ENCODE data around the gene BTNL8. TPM values are rescaled to one million over a fixed set of nuclear protein-coding genes. Genes with fewer than 3 reads are reported as not detected.

The BTNL8 gene
- total RNA-seq, 6 experiments from 2014 or later = not detected

DNA sequence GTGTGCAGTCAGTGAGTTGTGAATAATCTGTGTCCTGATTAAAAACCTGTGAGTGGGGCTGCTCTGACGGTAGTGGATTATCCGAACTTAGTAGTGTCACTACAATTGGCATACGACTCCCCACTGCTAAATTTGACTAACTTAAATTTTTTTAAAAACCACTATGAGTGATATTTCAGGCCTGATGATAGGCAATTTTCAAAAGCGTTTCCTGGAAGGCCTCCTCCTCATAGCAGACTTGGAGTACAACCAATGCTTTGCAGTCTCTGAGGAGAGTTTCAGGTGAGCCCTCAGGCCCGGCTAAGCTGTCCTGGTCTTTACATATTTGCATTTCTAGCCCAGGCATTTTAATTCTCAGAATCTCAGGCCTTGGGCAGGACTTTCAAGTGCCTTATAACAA, 10.8 kb downstream of the BTNL8 start:
- Mint-ChIP-seq H3K27ac (no peak overlapping the region), H3K9me3 (peaks cover 16% of the 10 kb centered on the region; the same call in 1 of the 2 replicates), H3K4me1 (ENCODE audit: low read depth) (no peaks in the 10 kb centered on the region), H3K4me3 (no peak overlapping the region), H3K27me3 (ENCODE audit: insufficient read depth) (no peaks in the 10 kb centered on the region; the same call in 1 of the 2 replicates), H3K36me3 (ENCODE audit: low read depth) (no peaks in the 10 kb centered on the region)
- no peak for DNase-seq
- no peak for TF ChIP-seq CTCF (IDR thresholded peaks at IDR 0.05)

GRCh38 chr5:180910182-180910581, 11.2 kb downstream of the BTNL8 start:
- Mint-ChIP-seq H3K27me3 (ENCODE audit: insufficient read depth) (no peaks in the 10 kb centered on the region; the same call in 1 of the 2 replicates), H3K4me1 (ENCODE audit: low read depth) (no peaks in the 10 kb centered on the region), H3K36me3 (ENCODE audit: low read depth) (no peaks in the 10 kb centered on the region), H3K9me3 (peaks cover 16% of the 10 kb centered on the region; the same call in 1 of the 2 replicates), H3K4me3 (no peak overlapping the region), H3K27ac (no peak overlapping the region)
- DNase-seq = no peak
- no peak for TF ChIP-seq CTCF (IDR thresholded peaks at IDR 0.05)

- Mint-ChIP-seq H3K4me3 (no peak overlapping the region), H3K9me3 (peaks cover 16% of the 10 kb centered on the region; the same call in 1 of the 2 replicates), H3K27me3 (ENCODE audit: insufficient read depth) (no peaks in the 10 kb centered on the region; the same call in 1 of the 2 replicates), H3K36me3 (ENCODE audit: low read depth) (no peaks in the 10 kb centered on the region), H3K4me1 (ENCODE audit: low read depth) (no peaks in the 10 kb centered on the region), H3K27ac (no peak overlapping the region)
- no peak for DNase-seq
- TF ChIP-seq CTCF (IDR thresholded peaks at IDR 0.05) = no peak
These were observed 11.8 kb downstream of the BTNL8 start for GRCh38 chr5:180910735-180911134.

GRCh38 chr5:180914646-180915045, 15.7 kb downstream of the BTNL8 start:
- no peak overlapping the region for H3K4me3 Mint-ChIP-seq
- no peaks in the 10 kb centered on the region for H3K4me1 Mint-ChIP-seq (ENCODE audit: low read depth)

GRCh38 chr5:180915924-180916323, 17.0 kb downstream of the BTNL8 start:
- no peaks in the 10 kb centered on the region for H3K36me3 Mint-ChIP-seq (ENCODE audit: low read depth)
- H3K9me3 Mint-ChIP-seq = peaks cover 5% of the 10 kb centered on the region; the same call in 1 of the 2 replicates
- H3K4me1 Mint-ChIP-seq (ENCODE audit: low read depth) = no peaks in the 10 kb centered on the region
- TF ChIP-seq CTCF (IDR thresholded peaks at IDR 0.05) = no peak
- DNase-seq = no peak
- no peak overlapping the region for H3K4me3 Mint-ChIP-seq
- H3K27ac Mint-ChIP-seq = no peak overlapping the region
- no peaks in the 10 kb centered on the region for H3K27me3 Mint-ChIP-seq (ENCODE audit: insufficient read depth)

More at GRCh38 chr5:180914646-180915045, 15.7 kb downstream of the BTNL8 start:
- H3K9me3 Mint-ChIP-seq = peaks cover 5% of the 10 kb centered on the region; the same call in 1 of the 2 replicates
- TF ChIP-seq CTCF (IDR thresholded peaks at IDR 0.05) = no peak
- H3K36me3 Mint-ChIP-seq (ENCODE audit: low read depth) = no peaks in the 10 kb centered on the region
- H3K27ac Mint-ChIP-seq = no peak overlapping the region
- H3K27me3 Mint-ChIP-seq (ENCODE audit: insufficient read depth) = no peaks in the 10 kb centered on the region
- no peak for DNase-seq

- H3K27me3 Mint-ChIP-seq (ENCODE audit: insufficient read depth) = no peaks in the 10 kb centered on the region
- no peak for TF ChIP-seq CTCF (IDR thresholded peaks at IDR 0.05)
- no peaks in the 10 kb centered on the region for H3K4me1 Mint-ChIP-seq (ENCODE audit: low read depth)
- no peaks in the 10 kb centered on the region; the same call in 1 of the 2 replicates for H3K36me3 Mint-ChIP-seq (ENCODE audit: low read depth)
- H3K9me3 Mint-ChIP-seq = peaks cover 14% of the 10 kb centered on the region; the same call in 1 of the 2 replicates
- no peak for DNase-seq
- no peak overlapping the region for H3K4me3 Mint-ChIP-seq
- no peak overlapping the region for H3K27ac Mint-ChIP-seq
These were observed 19.4 kb downstream of the BTNL8 start for GRCh38 chr5:180918380-180918779.
